HG03095 (cell line): ENCODE results near the gene JMJD7.

Source experiments
- ATAC-seq: cut with Tn5 transposase; IDR thresholded peaks from one replicate; pipeline ENCODE4 v1.9.1; 2021; ENCODE audit warnings: moderate library complexity; ENCODE audit not compliant: unreplicated experiment

Gene JMJD7

GRCh38 chr15:41827880-41828806 lies at the start of gene JMJD7:
Gene JMJD7 (plus strand): TSS chr15:41828092. CDS start chr15:41828125, 33 bp downstream.
- peak; percentile 60 for ATAC-seq

GRCh38 chr15:41778521-41778920 lies 49.4 kb upstream of the JMJD7 start:
- ATAC-seq, result no peak

- no peak for ATAC-seq
Measured at GRCh38 chr15:41779662-41780157, 48.2 kb upstream of the JMJD7 start.

- ATAC-seq, result no peak
Measured at GRCh38 chr15:41780266-41780665, 47.6 kb upstream of the JMJD7 start.

- no peak for ATAC-seq
Measured at GRCh38 chr15:41780727-41781126, 47.2 kb upstream of the JMJD7 start.

- no peak for ATAC-seq
Measured at GRCh38 chr15:41782371-41783282, 45.3 kb upstream of the JMJD7 start.

- no peak for ATAC-seq
Measured at GRCh38 chr15:41783296-41783695, 44.6 kb upstream of the JMJD7 start.

GRCh38 chr15:41788262-41788661 lies 39.6 kb upstream of the JMJD7 start:
- ATAC-seq, result no peak

GRCh38 chr15:41789236-41789635 lies 38.7 kb upstream of the JMJD7 start:
- ATAC-seq, result no peak

GRCh38 chr15:41789662-41790061 lies 38.2 kb upstream of the JMJD7 start:
- ATAC-seq, result no peak

GRCh38 chr15:41790169-41790568 lies 37.7 kb upstream of the JMJD7 start:
- no peak for ATAC-seq

GRCh38 chr15:41790756-41791546 lies 36.9 kb upstream of the JMJD7 start:
- no peak for ATAC-seq

GRCh38 chr15:41791547-41791937 lies 36.4 kb upstream of the JMJD7 start:
- ATAC-seq, result no peak

- ATAC-seq, result no peak
Measured at GRCh38 chr15:41792000-41792637, 35.8 kb upstream of the JMJD7 start.

GRCh38 chr15:41794081-41794480 lies 33.8 kb upstream of the JMJD7 start:
- ATAC-seq, result no peak

- ATAC-seq, result no peak
Measured at GRCh38 chr15:41795996-41796856, 31.7 kb upstream of the JMJD7 start.

GRCh38 chr15:41797201-41797944 lies 30.5 kb upstream of the JMJD7 start:
- no peak for ATAC-seq
